Fibroblast of mammary gland (primary cell): ENCODE data around the gene ITGA11.

Experiments
- DNase-seq: peaks from one replicate; pipeline ENCODE4 v3.0.0-alpha.2; 2010; ENCODE audit warnings: low read depth
- H3K4me3 ChIP-seq: 2 replicates; pipeline ENCODE4 v1.5.1; 2011; ENCODE audit warnings: low read depth, mild to moderate bottlenecking, low read length, moderate library complexity; ENCODE audit not compliant: control insufficient read depth
- CTCF ChIP-seq: conservative IDR thresholded peaks from 2 replicates; pipeline ENCODE4 v1.5.1; 2011; ENCODE audit warnings: low read depth, low read length, inconsistent platforms; ENCODE audit not compliant: control insufficient read depth, insufficient read depth

ITGA11 gene

GRCh38 chr15:68465861-68466560 lies 34.0 kb upstream of the ITGA11 start:
- H3K4me3 ChIP-seq = no peak overlapping the region
- no peak for TF ChIP-seq CTCF
- DNase-seq = peak; percentile 25

- peak; percentile 82 for DNase-seq
- TF ChIP-seq CTCF = no peak
- H3K4me3 ChIP-seq = no peak overlapping the region
Measured at GRCh38 chr15:68464448-68465090, 32.6 kb upstream of the ITGA11 start.

GRCh38 chr15:68463996-68464395 lies 32.0 kb upstream of the ITGA11 start:
- no peak for TF ChIP-seq CTCF
- DNase-seq = peak; percentile 16
- no peak overlapping the region for H3K4me3 ChIP-seq

- no peak for TF ChIP-seq CTCF
- no peak overlapping the region for H3K4me3 ChIP-seq
- no peak for DNase-seq
Measured at GRCh38 chr15:68463444-68463843, 31.5 kb upstream of the ITGA11 start.

GRCh38 chr15:68460166-68460565 lies 28.2 kb upstream of the ITGA11 start:
- no peak overlapping the region for H3K4me3 ChIP-seq
- no peak for DNase-seq
- no peak for TF ChIP-seq CTCF

- DNase-seq = no peak
- TF ChIP-seq CTCF = no peak
- H3K4me3 ChIP-seq = no peak overlapping the region
Measured at GRCh38 chr15:68450192-68450591, 18.2 kb upstream of the ITGA11 start.
